NCI-H1092 treated with DMSO at 0.1 percent for 48 hours (cell line): ENCODE data around the gene PLEKHA6.
"Not testable (repeated sequence)": the region's sequence is repeated elsewhere in the genome, so short reads cannot be mapped to it uniquely, and the experiment has no call there.

Experiments used
- DNase-seq: peaks from one replicate; lab custom pipeline; 2025; lab: John Stamatoyannopoulos, UW

Gene PLEKHA6

GRCh38 chr1:204237515-204237914 lies 122.2 kb downstream of the PLEKHA6 start:
- not testable (repeated sequence) for DNase-seq

GRCh38 chr1:204232526-204232925 lies 127.2 kb downstream of the PLEKHA6 start:
- DNase-seq: no peak

- no peak for DNase-seq
Observed at GRCh38 chr1:204230211-204230610, 129.5 kb downstream of the PLEKHA6 start.

GRCh38 chr1:204228896-204229295 lies 130.8 kb downstream of the PLEKHA6 start:
- no peak for DNase-seq

- no peak for DNase-seq
Observed at GRCh38 chr1:204227996-204228785, 131.5 kb downstream of the PLEKHA6 start.

GRCh38 chr1:204227351-204227750 lies 132.4 kb downstream of the PLEKHA6 start:
- DNase-seq: no peak

- no peak for DNase-seq
Observed at GRCh38 chr1:204225841-204226735, 133.6 kb downstream of the PLEKHA6 start.

GRCh38 chr1:204224655-204225054 lies 135.1 kb downstream of the PLEKHA6 start:
- no peak for DNase-seq

GRCh38 chr1:204223129-204223860 lies 136.4 kb downstream of the PLEKHA6 start:
- no peak for DNase-seq

- no peak for DNase-seq
Observed at GRCh38 chr1:204222764-204223055, 137.0 kb downstream of the PLEKHA6 start.

GRCh38 chr1:204222006-204222763 lies 137.5 kb downstream of the PLEKHA6 start:
- no peak for DNase-seq

- no peak for DNase-seq
Observed at GRCh38 chr1:204221271-204221670, 138.5 kb downstream of the PLEKHA6 start.

GRCh38 chr1:204219971-204220616 lies 139.6 kb downstream of the PLEKHA6 start:
- DNase-seq: no peak

- no peak for DNase-seq
Observed at GRCh38 chr1:204218552-204218951, 141.2 kb downstream of the PLEKHA6 start.

GRCh38 chr1:204217648-204218000 lies 142.1 kb downstream of the PLEKHA6 start:
- DNase-seq: no peak

GRCh38 chr1:204216880-204217647 lies 142.7 kb downstream of the PLEKHA6 start:
- no peak for DNase-seq

- DNase-seq: no peak
Observed at GRCh38 chr1:204216236-204216635, 143.5 kb downstream of the PLEKHA6 start.

GRCh38 chr1:204213668-204214662 lies 145.8 kb downstream of the PLEKHA6 start, which contains the start of gene GOLT1A:
Gene GOLT1A, minus strand, starts transcription at chr1:204213988. Its CDS starts 82 bp downstream, at chr1:204213906.
- DNase-seq: peak; percentile 79

- no peak for DNase-seq
Observed at GRCh38 chr1:204212715-204213114, 147.0 kb downstream of the PLEKHA6 start.
